Activated CD4-positive, alpha-beta T cell treated with anti-CD3 and anti-CD28 coated beads, Interleukin-2, amount 50 U/mL, for 16 hours (primary cell): ENCODE measurements around the gene HSPA12A.

ENCODE experiments used
- DNase-seq: peaks from one replicate; pipeline ENCODE4 v3.0.0-alpha.2; 2020

Gene HSPA12A

DNA sequence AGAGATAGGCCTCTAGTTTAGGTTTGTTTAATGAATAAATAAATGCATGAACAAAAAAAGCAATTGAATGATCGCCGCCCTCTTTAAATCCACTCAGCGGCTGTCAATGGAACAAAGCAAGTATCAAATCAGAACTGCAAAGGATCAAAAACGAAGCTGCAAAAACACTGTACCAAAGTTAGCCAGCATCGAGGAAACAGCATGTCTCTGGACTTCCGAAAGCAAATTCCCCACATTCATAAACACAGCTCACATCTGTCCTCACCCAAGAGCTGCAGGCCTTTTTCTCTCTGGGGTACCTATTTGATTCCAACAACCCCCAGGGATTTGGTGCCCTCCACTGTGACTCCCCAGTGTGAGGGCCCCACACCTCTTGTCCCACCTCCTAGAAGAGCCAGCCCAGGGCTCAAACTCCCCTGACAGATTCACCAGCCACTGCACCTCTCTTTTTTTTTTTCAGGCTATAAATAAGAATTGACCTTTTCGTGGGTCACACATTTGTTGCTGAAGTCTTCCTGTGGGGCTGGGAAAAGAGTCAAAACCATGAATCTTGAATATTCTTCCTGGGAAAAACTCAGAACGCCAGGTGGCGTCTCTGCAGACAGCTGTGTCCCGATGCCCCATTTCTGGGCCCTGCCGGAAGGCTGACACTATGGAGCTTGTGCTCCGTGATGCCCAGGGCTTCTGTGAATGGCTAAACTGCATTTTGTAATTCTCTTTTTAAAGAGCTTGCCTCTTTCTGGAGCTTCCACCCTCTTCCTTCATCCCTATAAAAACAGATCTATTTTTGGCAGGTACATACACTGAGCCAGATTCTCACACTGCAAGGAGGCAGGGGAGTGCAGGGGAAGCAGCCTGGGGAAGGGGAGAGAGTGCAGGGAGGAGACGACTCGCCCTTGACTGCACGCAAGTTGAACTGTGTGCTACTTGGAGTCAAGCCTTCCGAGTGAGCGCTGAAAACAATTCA is 51.7 kb downstream of the HSPA12A start:
- no peak for DNase-seq

DNA sequence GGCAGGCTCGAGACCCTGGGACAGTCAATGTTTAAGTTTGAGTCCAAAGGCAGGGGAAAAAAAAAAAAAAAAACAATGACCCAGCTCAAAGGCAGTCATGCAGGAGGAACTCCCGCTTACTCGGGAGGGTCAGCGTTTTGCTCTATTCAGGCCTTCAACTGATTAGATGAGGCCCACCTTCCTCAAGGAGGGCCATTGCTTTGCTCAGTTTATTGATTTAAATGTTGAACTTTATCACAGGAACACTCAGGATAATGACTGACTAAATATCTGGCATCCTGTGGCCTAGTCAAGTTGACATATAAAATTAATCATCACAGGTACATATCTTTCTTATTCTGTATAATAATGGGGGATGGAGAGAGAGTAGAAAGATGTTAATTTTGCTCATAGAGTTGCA is 52.6 kb downstream of the HSPA12A start:
- no peak for DNase-seq

DNA sequence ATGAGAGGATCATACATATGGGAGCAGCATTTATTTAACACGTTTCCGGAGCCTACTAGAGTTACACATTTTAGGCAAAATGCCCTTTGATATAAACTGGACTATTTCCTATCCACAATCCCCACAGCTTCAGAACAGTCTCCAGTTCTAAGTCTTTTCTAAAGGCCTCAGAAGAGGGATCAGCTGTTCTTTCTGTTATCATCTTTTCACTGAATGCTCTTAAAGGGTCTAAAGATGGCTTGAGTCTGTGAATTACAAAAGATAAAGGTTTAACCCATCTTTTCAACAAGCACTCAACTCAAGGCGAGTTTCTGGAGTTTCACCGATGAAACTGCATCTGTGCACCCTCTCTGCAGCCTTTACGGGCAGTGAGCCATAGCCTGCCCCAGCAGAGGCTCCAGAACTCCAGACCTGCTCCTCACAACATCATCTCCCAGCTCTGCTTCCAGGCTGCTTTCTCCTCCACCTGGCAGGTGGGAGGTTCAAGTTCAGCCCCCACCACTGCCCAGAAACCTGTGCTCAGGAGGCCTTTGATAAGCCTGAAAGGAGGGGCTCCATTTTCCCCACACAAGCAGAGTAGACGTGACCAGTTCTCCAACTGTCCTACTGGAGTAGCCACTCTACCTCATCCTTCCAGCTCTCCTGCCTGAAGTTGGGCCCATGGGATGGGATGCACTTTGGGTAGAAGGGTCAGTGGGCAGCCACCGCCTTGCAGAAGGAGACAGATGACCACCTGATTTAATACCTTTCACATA is 53.4 kb downstream of the HSPA12A start:
- DNase-seq, result no peak

DNA sequence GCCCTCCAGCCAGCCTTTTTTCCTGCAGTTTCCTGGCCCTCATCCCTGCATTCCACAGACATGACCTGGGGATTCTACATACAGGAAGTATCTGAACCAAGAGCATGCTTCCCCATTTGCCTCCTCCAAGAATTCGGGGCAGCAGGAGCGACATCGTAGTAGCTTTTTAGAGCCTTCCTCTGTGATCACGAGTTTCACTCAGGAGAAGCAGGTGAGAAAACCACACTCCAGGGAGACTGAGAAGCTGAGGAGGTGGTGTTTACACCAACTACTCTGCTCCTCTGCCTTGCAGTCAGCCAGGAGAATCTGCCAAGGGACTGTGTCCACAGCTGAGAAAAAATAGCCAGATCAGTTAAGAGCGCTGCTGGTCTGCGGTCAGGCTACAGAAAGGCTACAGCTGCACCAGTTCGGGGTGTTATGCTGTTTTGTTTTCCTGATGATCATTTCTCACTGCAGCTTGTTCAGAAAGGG is 54.1 kb downstream of the HSPA12A start:
- no peak for DNase-seq

DNA sequence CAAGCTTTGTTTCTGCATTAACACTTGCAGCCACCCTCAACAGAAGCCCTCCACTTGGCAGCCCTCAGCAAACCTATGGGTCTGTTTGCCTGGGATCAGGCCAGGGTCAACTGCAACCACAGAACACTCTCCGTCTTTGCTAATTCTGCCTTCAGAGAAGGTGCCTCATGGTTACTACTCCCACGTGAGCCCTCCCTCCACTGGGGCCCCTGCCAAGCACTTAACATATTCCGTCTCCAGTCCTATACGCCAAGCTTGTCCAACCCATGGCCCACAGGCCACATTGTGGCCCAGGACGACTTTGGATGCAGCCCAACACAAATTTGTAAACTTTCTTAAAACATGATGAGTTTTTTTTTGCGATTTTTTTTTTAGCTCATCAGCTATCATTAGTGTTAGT is 54.7 kb downstream of the HSPA12A start:
- no peak for DNase-seq

DNA sequence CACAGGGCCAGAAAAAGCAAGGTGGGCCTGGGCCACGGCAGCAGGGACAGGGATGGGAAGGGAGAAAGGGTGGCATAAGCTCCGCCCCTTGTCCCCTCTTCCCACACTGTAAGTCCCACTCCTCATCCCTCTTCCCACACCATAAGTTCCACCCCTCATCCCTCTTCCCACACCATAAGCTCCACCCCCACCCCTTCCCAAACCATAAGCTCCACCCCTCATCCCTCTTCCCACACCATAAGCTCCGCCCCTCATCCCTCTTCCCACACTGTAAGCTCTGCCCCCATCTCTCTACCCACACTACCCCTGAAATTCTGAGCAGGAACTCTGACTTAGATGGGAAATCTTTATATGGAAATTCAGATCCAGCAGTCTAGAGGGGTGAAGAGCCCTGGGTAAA is 55.7 kb downstream of the HSPA12A start:
- no peak for DNase-seq

DNA sequence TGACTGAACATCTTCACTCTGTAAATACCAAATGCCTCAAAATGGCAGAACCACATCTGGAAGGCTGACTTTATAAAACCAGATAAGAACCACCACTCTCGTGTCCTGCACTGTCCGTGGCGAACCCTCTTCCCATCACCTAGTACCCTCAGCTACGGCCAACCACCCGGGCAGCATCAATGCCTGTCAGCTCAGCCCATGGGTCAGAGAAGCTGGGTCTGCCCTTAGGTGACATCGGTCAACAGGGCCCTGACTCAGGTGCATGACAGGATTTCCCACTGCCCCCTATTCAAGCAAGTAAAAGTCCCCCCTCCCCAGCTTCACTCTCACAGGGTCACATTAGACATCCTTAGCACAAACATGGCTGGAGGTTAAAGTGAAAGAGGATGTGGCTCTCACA is 56.6 kb downstream of the HSPA12A start:
- no peak for DNase-seq

DNA sequence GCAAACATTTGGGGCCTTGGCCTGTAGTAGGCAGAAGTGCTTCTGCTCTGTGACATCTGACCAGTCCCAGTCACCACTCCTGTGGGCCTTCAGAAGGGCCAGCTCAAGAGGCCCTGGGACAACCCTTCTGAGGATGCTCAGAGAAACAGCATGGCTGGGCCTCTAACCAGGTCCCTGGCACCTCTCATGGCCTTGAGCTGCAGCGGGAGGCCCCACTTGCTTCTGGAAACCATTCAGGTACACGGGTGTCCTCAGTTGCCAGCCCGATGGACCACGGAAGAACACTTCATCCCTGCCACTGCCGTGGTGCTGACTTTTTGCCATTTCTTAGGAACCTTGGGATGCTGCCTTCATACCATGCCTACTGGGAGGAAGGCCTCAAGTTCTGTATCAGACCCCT is 57.6 kb downstream of the HSPA12A start:
- no peak for DNase-seq

DNA sequence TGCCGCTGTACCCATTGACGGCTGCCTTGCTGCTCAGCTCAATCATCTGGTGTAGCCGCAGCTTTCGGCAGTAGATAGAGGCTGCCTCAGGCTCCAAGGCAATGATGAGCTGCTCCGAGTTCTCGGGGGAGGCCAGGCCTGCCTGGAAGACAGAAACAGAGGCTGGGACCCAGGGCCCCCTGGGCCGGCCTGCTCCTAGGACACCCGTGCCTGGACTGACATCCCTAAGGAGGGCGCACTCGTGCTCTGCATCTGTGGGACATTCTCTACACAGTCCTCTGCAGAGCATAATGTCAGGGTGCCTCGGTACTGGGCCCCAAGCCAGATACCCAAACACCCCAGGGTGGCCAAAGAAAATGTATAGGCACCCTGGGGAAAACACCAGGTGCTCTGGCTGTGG is 58.5 kb downstream of the HSPA12A start:
- no peak for DNase-seq

DNA sequence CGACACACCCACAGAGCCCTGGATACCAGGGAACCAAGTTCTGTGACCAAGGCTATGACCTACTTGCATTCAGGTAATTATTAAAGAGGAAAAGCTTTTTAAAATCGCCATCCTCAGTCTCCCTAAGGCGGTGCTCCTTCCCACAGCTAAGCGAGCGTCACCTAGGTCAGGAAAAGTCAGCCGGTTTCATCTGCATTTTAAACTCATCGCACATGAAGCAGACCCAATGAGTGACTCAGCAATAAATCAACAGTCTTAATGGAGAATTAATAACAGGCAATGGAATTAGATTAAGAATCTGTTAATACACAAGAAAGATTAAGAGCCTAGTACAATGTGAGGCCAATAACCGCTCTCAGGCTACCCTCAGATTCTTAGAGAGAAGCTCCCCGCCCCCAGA is 59.2 kb downstream of the HSPA12A start:
- DNase-seq, result no peak

DNA sequence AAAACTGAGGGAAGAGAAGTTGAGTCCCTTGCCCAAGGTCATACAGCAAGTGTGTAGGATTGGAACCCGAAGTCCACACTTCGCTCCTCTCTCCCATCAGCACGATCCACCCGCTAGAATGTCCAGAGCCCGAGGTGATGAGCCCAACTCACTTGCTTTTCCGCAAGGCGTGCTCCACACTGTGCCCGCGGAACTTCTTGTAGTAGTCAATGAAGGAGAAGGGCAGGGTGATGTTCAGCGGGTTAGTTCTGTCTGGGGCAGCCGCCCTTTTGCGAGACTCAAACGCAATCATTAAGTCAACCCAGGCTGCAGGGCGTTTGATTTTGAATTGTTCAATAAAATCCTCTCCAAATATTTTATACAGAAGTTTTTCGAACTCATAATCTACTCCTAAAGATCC is 63.0 kb downstream of the HSPA12A start:
- no peak for DNase-seq

DNA sequence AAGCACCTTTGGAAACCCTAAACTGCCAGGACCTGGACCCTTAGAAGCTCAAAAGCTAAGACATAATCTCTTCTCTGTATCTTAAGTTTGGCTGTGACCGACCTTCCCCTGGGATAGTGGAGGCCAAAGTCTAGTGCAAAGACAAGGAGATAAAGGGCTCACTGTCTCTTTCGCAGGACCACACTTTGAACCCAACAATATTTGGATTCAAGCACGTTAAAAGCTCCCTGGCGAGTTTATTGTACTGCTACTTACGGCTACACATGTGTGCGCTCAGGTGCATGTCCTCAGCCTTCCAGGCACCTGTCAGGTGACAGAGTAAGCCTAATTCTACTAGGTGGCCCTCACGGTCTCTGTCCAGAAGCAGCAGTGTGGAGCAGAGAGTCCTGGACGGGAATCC is 65.7 kb downstream of the HSPA12A start:
- no peak for DNase-seq

DNA sequence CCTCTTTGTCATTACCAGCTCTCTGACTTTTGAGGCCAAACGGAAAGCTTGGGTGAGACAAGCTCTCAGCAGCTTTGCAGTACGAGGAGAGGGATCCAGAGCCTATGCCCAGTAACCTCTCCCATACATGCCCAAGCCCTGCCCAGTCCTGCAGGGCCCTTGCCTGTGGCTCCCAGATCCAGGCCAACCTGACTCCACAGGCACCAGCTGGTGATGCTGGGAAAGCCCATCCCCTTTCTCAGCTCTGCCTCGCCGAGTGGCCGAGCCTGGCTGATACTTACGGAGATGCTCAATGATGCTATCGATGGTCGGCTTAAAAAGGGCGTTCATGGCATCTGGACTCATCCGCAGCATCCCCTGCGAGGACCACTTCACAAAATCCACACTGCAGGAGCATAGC is 66.2 kb downstream of the HSPA12A start:
- DNase-seq, result no peak

DNA sequence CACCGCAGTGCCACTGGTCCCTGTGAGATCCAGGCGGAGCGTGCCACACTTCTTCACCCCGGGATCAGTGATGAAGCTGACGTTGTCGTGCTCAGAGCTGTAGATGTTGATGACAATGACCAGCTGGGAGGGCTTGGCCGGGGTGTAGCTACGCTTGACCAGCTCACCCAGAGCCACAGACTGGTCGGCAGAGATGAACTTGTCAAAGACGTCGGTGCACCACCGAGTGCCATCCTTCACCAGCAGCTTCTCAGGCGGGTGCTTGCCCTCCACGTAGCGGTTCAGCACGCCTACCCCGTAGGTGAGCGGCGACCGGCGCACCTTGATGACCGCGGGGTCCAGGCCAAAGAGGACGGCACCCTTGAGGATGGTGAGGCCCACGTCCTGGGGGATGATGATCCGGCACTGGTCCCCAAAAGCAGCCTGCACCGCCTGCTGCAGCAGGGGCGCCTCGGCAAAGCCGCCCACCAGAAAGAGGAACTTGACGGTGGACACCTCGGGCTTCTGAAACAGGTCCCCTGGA is 67.4 kb downstream of the HSPA12A start:
- DNase-seq, result no peak

DNA sequence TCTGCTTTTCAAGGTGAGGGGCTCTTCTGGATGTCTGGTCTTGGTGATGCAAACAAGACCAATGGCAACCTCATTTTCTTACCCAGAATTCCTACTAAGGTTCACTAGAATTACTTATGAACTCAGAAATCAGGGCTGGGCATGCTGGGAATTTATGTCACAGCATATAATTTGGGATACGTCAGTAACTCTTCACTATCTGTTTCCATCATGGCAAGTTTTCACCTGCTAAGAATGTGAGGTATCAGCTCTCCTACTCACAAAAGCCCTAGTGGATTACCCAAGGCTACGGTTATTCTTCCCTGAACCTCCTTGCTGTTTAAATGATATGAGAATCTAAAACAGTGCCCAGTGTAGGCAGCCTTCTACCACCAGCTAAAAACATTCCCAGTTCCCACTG is 68.5 kb downstream of the HSPA12A start:
- no peak for DNase-seq

DNA sequence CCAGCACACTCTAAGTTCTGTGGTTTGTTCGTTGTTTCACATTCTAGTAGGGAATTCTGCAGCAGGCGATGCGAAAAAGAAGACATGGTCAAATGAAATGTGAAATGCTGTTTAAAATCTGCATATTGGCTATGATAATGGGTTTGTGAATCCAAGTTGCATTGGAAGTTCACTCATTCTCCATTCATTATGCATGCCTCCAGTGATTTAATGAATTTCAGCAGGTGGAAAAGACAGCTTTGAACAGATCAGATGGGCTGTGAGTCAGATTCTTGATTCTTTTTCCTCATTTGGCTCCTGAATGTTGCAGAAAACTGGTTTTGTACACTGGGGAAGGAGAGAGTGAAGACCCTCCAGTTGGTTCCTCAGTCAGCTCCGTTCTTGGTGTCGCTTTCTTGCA is 69.5 kb downstream of the HSPA12A start:
- DNase-seq, result no peak

DNA sequence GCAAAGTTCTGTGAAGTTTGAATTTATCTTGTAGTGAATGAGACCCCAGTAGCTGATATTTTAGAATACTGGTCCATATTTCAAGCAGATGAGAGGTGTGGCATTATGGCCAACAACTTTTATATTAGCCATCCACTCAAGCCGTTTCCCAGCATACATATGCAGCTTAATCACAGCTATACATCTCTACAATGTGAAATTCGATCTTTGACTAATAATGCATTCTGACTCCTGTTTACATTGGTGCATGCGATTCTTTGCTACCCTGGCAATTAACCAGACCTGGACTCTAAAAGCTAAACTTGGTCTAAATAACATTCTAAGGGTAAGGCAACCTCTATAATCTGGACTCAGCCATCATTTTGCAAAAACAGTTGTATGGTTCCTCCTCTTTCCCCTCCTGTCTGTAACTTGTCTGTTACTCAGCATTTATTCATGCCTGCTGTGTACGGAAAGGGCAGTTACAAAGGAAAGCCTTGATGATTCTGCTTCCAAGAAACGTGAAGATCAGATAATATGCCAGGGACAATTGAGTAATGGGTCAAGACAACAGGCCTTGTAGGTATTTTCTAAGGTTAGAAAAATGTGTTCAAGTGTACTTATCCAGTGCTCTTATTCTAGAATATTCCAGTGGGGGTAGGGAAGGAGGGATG is 71.0 kb downstream of the HSPA12A start:
- no peak for DNase-seq

DNA sequence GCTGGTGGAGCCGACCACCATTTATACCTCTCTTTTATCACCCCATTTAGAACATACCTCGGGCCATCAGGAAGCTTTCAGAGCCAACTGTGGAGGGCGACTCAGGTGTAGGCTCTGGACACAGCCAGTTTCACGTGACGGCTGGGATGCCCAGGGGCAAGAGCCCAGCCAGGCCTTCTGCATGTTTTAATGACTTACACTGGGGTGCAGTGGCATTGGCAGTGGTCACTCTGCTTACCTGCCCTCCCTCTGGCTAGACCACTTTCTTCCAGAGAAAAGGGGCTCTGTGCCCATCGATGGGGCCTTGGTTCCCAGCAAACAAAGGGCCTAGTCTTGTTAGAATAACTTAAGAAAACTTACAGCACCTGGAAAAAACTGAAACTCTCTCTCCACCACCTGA is 71.7 kb downstream of the HSPA12A start:
- DNase-seq, result no peak

DNA sequence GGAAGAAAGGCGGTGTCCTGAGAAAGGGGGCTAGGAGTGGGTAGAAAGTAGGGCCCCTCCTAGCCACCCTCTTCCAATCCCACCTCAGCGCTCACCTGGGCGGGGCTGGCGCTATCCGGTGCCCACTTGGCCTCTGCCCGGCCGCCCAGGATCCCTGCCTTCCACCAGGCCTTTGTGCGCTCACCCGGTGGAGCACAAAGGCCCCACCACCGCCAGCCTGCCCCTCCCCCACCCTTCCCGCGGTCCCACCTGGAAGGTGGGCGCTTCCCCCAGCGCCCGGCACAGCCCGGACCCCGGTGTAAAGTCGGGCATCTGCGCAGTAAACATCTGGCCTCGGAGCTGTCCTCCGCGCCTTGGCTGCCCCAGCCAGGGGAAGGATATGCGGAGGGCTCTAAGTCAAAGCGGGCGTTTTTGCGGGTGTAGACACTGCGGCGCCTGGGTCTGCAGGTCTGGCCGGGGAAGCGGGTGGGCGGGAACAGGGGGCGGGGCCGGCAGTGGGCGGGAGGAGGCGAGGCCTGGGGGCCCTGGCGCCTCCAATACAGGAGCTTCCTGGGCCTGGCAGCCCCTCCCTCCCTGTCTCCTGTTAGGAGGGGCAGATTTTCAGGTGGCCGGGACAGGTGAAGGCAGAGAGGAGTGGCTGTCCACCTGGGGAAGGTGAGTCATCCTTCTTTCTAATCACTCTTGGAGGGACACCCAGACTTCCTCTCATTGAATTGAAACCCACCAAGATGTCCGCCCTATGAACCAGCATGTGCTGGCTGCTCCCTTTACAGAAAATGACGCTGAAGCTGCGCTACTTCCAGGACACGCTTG is 72.3 kb downstream of the HSPA12A start:
- DNase-seq, result no peak

DNA sequence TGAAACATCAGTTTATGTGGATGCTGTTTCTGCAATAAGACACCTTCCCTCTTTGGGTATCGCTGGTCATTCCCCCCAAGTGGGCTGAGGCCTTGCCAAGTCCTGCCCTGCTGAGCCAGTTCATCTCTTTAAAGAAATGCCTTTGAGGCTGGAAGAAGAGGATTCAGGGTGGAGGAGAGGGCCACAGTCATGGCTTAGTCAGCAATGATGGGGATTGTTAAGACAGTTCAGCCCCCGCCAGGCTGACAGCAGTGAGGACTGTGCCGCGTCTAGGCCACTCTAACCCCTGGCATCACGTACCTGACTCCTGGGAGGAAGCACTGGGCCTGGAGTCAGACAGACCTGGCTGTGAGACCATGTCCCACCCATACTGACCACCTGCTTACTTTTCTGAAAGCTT is 73.3 kb downstream of the HSPA12A start:
- DNase-seq, result no peak

DNA sequence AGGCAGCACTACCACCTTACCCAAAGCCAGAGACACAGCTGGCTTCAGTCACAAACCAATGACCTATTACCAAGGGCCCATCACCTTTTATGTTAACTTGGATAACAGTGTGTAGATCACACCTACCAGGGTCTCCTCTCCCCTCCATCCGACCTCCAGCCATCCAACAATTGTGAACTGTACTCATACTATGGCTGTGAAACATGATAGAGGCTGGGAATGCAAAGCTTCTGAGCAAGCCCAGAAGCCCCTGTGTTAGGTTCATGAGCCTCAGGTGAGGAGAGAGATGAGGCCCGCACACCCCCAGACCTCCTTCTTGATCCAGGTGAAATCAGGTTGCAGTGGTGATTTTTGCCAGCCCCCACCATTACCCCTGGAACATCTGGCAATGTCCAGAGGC is 73.9 kb downstream of the HSPA12A start:
- DNase-seq, result no peak

DNA sequence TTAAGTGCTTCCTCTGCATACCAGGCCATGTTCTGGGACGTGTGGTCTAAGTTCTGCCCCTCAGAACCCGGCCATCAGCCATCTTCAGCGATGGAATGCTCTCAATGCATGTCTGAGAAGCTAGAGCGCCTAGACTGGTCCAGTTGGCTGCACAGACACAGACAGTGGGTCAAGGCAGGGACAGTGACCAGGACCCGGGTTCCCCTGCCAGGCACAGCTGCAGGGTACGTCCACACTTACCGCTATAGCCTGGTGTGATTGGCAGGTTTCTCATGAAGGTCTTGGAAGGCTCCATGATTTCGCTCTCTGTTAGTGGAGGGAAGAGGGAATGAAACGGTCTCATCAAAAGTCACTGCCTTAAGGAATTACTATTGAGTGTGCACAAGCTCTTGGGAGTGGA is 74.3 kb downstream of the HSPA12A start:
- DNase-seq, result no peak

DNA sequence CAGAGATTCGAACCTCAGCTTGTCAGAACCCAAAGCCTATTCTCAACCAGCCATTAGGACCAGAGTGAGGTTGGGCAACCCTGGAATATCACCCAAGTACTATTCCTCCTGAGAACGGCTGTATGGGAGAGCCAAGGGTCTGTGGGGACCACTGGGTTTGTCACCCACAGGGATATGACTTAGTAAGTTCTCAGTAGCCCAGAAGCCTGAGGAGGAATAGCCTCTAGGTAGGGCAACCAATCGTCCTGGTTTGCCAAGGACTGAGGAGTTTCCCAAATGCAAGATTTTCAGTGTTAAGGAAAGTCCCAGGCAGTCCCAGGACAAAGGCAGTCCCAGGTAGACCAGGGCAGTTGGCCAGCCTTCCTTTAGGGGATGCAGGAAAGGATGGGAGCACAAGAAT is 74.9 kb downstream of the HSPA12A start:
- no peak for DNase-seq
